AML-193 (cell line): ENCODE data around the gene ACTL8.
"Not testable (repeated sequence)": the region's sequence is repeated elsewhere in the genome, so short reads cannot be mapped to it uniquely, and the experiment has no call there.

Experiments
- DNase-seq, 2 experiments: peaks; one replicate each; lab custom pipeline; 2025; lab: John Stamatoyannopoulos, UW

Gene ACTL8

DNA sequence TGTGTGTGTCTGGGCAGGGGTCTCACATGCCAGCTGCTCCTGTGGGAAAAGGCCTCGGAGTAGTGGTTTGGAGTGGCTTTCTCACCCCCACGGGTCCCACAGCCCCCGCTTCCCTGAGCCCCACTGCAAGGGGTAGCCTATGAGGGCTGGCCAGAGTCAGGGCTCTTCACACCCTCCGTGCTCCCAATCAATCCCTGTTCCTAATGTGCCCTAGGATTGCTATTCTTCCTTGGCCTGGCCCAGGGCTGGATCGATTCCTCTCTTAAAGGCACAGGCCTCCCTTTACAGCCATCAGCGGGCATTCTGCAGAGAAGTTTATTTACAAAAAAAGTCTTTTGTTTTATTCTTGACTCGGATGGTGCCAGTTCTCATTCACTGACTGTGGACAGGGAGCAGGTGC lies 19.3 kb upstream of the ACTL8 start:
- DNase-seq = no peak

DNA sequence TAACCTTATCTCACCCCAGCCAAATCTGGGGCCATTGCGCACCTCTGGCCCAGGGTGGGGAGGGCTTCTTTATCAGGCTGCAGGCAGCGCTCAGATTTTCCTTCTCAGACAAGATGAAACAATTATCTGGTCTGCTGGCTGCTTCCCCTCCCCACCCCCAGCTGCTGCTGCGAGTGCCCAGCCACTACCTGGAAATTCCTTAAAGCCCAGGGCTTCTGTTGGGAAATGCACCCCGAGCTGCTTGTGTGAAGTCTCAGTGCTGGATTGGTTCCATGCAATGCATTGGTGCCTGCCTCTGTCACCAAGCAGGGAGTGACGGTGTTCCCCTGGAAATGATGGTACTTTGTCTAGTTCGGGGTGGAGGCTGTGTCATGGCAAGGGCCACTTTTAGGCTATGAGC lies 18.5 kb upstream of the ACTL8 start:
- no peak for DNase-seq

DNA sequence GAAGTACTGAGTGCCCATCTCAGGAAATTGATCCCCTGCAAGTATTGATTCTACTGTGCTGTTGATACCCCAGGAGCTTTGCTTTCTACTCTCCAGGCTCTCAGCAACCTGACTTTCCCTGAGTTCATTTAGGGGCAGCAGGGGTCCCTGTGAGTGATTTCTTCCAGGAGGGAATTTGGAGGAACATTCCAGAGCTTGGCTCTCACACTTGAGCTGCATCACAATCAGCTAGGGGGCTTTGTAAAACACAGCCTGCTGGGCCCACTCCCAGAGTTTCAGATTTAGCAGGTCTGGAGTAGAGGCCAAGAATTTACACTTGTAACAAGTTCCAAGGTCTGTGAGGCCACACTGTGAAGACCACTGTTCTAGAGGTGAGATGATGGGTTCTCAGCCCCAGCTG lies 16.1 kb upstream of the ACTL8 start:
- DNase-seq = no peak

DNA sequence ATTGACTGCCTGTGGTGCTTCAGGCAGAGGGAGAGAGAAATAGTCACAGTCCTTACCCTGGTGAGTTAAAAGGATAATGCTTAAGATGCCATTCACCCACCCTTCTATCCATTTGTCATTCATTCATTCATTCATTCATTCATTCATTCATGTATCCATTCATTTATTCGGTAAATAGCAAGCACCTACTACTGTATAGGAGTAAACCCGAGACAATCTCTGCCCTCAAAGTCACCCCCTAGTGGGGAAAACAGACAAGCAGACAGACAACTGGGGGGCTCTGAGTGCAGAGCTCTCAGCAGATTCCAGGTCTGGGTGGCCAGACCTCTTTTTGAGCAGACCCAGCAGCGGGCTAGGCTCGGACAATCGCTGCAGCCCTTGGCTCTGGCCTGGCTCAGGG lies 14.1 kb upstream of the ACTL8 start:
- no peak for DNase-seq

DNA sequence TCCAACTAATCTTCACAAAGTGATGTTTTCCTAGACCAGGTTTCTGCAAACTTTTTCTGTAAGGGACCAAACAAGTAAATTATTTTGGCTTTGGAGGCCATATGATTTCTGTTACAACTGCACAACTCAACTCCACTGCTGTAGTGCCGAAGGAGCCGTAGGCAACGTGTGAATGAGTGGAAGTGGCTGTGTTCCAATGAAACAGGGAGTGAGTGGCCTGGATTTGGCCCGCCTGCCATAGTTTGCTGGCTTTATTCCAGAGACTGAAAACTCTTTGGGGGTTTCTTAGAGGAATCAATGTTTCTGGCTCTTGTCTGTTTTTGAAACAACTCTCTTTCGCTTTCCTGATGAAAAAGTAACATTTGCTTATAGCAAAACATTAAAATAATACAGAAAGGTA lies 12.6 kb upstream of the ACTL8 start:
- DNase-seq = no peak

DNA sequence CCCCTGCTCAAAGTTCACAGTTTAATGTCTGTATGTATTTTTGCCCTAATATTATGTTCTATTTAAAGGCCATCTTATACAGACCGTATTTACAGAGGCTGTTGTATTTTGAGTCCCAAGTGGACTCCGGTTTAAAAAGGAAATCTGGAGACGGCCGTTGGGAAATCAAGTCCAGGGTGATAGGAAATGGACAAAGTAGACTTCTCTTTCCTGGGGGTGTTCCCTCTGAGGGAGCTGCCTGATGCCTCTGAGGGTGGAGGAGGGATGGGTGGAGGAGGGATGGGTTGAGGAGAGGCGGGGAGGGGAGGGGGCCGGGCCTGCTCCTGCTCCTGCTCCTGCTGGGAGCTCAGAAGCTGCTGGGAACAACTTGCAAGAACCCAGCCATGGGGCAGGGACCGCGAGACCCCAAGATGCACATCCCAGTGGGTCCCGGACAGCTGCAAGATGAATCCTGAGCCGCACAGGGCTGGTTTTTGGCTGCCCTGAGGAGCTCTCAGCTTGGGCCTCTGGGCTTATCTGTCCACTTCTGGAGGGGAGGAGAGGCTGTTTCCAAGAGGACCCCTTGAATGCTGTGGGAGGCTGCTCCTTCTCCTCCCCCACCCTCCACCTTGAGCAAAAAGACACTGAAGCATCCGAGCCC lies 12.0 kb upstream of the ACTL8 start:
- no peak for DNase-seq

DNA sequence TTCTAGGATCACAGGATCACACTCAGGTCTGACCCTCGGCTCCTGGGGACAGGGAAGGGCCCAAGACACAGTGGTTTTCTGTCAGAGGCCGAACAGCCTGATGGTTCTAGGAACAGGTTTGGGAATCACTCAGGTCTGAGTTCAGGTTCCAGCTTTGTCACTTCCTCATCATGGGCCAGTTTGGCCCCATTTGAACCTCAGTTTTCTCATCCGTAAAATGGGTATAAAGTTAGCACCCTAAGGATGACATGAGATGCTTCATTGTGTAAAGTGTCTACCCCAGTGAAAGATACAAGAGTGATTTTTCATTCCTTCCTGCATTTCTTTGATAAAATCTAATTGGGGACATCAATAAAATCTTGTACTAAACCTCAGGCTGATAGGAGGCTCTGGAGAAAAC lies 11.2 kb upstream of the ACTL8 start:
- DNase-seq = no peak

DNA sequence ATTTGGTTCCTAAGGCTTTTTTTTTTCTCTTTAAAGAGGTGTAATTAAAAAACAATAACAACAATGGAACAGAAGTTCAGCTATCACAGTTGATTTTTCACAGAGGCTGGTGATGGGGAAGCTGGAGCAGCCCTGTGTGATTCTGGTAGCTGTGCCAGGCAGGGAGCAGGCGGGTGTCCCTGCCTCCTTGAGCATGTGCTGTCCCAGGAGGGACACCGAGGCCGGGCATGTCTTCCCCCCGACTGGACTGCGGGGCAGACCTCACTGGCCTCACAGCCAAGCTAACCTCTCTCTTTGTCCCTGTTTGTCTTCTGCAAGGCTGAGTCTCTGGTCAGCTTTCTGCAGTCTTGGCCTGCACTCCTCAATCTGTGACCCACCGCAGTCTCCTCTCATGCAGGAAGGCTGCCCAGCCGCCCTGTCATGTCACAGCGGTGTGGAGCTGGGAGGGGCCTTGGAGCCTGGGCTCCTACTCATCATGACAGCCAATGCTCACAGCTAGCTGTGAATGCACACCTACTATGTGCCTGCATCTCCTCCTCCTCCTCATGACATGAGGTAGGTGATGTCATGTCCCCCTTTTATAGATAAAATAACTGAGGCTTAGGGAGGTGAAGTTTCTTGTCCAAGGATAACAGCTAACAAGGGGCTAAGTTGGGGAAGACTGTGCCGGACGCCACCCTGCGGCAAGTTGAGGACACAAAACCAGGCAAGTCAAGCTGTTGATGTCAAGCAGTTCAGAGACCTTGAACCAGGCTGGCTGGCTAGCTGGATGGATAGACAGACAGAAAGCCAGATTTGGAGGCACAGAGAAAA lies 10.3 kb upstream of the ACTL8 start:
- no peak for DNase-seq

DNA sequence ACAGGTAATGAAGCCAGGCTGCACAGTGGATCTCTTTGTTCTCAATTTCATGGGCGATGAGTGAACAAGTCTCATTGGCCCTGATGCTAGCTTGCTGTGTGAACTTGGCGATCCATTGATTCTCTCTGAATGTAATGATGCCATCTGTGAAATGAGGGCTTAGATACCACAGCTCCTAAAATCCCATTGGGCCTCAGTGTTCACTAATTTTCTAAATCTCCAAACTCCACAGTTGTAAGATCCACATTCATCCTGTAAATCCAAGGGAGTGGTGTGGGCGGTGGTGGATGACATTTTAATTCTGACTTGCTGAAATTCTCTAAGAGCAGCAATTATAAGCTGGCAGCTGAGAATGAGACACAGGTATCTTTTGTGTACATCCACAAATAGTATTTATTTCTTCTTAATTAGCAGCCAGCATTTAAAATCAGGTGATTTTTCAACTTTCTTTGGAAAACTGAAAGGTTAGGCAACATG lies 9.6 kb upstream of the ACTL8 start:
- DNase-seq = no peak

DNA sequence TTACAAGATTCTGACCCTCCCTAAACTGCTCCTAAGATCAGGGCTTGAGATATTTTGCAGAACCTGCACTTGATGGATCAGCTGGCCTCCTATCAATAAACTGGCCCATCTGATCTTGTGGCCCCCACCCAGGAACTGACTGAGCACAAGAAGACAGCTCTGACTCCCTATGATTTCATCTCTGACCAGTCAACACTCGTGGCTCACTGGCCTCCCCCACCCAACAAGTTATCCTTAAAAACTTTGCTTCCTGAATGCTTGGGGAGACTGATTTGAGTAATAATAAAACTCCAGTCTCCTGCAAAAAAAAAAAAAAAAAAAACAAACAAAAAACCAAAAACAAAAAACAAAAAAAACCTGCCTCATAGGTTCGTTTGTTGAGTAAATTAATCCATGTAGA lies 8.9 kb upstream of the ACTL8 start:
- DNase-seq = not testable (repeated sequence)

DNA sequence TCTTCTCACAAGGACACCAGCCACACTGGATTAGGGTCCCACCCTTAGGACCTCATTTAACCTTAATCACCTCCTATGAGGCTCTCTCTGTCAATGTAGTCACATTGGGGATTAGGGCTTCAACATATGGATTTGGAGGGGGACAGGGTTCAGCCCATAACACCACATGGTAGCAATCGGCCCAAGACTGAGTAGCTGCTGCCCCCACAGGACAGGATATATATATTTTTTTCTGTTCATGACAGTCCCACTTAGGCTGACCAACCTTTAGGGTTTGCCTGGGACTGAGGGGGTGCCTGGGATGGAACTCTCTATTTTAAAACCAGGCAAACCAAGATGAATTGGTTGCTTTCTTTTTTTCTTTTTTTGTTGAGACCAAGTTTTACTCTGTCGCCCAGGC lies 8.2 kb upstream of the ACTL8 start:
- DNase-seq = no peak

DNA sequence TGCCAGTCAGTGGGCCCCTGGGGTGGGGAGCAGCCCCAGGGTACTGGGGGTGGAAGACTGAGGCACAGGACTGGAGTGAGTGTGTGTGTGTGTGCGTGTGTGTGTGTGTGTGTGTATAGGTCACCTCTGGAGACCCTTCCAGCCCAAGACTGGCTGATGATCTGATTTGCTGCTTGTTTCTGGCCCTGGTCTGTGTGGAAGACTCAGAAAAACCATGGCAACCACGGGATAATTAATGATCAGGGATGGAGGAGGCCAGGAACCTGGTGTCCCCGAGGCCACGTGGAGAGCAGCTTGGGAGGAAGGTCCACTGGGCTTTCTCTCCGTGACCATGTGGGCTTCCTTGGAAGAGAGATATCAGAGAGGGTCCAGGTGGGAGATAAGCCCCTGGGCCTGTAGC lies 4.8 kb upstream of the ACTL8 start:
- DNase-seq = no peak

DNA sequence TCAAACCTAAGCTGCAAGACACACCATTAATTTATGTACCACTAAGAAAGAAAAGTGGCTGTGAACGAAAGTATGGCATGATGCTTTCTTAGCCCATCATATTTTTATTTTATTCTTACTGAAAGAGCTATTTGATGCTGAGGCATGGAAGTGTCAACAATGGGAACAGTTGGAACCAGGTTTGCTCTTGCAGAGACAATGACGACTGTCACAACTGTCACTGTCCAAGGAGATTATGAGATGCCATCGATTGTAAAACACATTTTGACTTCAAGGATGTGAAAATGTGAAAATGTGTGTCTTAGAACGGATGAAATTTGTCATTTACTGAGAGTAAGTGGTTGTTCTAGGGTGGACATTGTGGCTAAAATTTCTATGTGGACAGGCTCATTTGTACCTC lies 2.8 kb upstream of the ACTL8 start:
- no peak for DNase-seq

DNA sequence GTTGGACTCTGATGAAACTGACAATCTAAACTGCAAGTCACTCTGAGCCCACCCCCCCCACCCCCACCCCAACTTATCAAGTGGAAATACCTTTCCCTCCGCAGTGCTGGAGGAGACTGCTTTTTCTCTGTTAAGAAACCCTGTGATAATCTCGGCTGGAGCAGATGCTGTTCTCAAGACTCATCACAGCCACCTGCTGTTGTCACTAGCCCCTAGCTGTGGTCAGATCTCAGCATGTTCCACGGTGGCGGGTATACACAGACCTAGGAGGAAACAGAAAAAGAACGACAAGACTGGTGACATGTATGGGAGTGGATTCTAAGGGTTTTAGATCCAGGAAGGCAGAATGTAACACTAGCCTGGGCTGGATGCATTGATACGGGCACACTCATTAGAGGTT lies 2.3 kb downstream of the ACTL8 start:
- no peak for DNase-seq

DNA sequence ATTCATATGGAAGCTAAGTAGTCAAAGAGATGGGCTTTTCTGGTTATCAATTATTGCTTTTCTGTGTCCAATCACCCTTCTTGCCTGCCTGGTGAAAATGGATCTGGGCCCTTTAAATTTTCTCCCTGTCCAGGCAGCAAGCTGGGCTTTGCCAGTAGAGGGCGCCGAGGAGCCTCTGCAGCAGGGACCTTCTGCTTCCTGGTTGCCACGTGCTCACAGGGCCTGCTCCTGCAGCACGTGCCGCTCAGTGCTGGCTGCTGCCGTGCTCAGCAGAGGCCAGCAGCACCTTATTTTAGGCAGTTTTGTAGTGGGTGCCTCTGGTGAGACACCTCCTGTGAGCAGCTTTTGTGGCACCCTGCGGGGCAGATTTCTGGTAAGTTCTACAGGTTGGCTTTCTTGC lies 4.0 kb downstream of the ACTL8 start:
- DNase-seq = peak in 1 of 2 experiments; percentile 0

DNA sequence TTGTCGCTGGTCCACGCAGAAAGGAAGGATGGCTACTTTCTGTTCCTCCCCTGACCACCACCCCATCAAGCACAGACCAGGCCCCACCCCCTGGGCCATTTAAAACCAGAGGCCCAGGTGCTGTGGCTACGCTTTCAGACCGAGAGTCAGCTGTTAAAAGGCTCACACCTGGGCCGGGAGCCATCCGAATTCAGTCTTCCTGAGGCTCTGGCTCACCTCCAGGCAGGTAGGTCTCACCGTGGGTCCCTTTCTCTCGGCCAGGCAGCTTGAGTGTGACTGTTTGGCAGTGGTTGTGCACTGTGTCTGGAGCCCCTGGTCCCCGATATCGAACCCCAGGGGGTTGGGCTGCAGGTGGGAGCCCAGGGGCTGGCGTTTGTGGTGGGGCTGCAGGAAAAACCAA lies 7.2 kb downstream of the ACTL8 start:
- DNase-seq = no peak

DNA sequence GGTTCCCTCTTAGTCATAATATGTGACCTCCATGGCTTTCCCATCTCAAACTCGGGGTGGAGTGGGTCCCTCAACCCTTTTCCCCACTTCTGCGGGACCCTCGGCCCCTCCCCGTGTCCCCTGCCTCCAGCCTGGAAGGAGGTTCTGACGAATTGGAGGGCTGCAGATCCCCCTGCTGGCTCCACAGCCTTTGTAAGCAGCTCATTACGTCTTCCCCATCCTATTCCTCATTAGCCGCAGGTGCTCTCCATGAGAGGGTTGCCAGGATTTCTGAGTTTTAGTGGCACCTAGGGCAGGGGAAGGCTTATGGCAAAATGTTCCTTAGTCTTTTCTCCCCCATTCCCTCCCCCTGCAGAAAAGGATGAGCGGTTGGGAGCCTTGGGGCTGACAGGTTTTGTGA lies 8.3 kb downstream of the ACTL8 start:
- no peak for DNase-seq

DNA sequence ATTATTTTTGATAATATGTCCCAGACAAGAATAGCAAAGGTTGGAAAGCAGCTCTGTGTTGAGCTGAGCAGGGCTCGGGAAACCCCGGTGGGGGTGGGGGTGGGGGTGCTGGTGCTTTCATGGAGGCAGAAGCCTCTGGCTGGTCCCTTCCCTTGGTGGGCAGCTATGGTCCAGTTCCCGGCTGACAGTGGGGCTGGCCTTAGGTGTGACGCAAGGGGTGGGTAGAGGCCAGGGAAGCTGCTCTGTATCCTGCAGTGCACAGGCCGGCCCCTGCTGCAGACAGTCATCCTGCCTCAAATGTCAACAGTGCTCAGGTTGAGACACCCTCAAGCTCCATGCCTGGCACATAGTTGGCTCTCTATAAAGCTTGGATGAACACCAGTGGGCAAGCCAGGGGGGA lies 8.9 kb downstream of the ACTL8 start:
- DNase-seq = no peak

DNA sequence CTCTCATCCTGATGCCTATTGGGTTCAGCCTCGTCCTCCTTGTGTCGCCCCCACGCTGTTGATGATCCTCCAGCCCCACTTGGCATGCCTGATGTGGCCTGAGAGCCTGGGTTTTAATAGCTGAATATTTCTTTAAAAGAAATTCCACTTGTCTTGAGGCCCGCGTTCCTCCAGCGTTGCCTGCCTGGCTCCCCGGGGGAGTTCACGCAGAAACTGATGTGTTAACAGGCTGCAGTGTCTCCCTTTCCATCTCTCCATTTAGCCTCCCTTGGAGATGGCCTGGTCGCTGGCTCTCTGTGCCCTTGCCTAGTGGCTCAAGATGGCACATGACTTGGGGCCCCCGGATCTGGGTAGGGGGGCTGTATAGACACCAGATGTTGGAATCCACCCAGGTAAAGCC lies 9.5 kb downstream of the ACTL8 start:
- DNase-seq = no peak

DNA sequence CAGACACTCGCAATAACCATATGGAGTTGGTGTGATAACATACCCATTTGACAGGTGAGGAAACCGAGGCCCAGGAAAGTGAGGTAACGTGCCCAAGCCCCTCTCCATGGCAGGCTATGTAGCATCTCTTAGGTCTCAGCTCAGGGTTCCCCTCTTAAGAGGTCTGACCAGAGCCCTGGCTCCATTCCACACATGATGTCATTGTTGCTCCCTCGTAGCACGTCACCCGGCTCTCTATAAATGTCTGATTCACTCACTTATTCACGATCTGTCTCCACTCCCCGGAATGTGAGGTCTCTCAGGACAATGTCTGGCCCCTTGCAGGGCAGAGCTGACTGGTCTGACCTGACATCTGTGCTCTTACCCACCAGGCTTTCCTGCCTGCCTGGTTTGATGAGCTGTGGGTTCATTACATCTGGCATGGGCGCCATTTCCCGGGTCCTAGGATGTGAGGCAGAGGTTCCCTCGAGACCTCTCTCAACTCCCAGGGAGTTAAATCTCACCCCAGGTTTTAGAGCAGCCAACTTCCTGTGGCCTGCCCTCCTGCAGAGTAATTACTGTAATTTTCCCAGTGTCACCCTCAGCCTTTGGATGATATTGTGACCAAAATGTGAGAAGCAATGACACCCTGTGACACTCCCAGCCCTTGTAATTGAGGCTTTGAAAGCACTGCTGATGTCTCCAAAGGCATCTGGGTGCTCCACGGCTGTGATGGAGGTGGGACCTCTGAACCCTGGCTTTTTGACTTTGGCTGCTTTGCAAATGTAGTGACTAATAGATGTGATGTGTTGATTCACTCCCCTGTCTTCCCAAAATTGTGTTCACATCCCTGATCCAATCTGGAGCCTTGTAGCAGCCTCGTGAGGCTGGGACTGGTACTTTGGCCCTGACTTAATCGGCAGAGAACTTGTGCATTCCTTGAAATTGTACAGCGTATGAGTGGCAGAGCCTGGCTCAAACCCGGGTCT lies 10.6 kb downstream of the ACTL8 start:
- no peak for DNase-seq

DNA sequence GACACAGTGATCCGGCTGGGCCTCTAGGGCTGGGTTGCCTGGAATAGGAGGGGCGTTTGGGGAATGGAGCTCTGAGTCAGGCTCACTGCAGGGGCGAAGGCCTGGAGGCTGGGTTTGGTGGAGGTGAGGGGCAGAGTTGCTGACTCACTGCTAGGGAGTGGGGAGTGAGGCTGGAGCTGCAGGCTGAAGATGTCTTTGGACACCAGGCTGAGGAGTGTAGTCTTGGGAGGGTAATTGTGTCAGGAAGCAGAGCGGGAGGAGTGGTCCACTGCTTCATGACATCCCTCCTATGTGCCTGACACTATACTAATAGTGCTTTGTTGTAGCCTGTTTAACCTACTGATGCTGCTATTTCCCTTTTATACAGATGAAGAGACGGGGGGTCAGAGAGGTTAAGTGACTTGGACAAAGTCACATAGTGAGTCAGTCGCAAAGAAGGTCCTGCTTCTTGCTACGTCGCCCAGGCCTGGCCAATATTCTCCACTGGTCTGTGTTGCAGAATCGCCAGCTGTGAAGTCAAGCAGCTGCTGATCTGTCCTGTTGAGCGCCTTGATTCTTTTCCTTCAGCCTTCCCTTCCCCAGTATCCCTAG lies 13.6 kb downstream of the ACTL8 start:
- no peak for DNase-seq

DNA sequence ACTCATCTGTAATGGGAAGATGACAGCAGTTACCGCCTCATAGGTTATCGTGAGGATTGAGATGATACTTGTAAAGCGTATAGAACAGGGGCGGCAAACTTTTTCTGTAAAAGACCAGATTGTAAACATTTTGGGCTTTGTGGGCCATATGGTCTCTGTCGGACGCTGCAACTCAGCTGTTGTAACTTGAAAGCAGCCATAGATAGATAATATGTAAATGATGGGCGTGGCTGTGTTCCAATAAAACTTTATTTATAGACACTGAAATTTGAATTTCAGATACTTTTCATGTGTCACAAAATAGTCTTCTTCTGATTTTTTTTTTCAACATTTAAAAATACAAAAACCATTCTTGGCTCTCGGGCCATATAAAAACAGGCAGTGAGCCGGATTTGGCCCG lies 15.8 kb downstream of the ACTL8 start:
- DNase-seq = no peak
